GM19467 (cell line): ENCODE data around the gene PTPRCAP.

Experiments used
- ATAC-seq: cut with Tn5 transposase; IDR thresholded peaks from one replicate; pipeline ENCODE4 v1.9.1; 2021; ENCODE audit warnings: mild to moderate bottlenecking, moderate library complexity; ENCODE audit not compliant: unreplicated experiment

The PTPRCAP gene

GRCh38 chr11:67441731-67442351 is 4.4 kb upstream of the PTPRCAP start:
- no peak for ATAC-seq

DNA sequence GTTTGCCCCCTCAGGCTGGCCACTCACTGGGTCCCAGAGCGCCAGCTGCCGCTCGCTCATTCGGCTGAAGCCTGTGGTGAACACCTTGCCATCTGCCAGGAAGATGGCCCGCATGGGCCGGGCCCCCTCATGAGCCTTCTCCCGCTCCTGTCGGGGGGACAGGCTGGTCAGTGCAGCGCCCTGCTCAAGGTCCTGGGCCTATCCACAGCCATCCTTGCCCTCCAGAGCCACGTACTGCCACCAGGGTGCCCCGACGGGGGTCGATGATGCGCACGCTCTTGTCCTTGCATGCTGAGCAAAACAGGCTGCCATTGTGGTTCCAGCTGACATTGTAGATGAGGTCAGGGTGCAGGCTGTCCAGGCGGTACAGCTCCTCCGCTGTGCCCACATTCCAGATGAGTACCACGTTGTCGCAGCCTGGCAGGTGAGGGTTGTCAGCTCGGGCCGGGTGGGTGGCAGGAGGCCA is 3.6 kb upstream of the PTPRCAP start:
- no peak for ATAC-seq

DNA sequence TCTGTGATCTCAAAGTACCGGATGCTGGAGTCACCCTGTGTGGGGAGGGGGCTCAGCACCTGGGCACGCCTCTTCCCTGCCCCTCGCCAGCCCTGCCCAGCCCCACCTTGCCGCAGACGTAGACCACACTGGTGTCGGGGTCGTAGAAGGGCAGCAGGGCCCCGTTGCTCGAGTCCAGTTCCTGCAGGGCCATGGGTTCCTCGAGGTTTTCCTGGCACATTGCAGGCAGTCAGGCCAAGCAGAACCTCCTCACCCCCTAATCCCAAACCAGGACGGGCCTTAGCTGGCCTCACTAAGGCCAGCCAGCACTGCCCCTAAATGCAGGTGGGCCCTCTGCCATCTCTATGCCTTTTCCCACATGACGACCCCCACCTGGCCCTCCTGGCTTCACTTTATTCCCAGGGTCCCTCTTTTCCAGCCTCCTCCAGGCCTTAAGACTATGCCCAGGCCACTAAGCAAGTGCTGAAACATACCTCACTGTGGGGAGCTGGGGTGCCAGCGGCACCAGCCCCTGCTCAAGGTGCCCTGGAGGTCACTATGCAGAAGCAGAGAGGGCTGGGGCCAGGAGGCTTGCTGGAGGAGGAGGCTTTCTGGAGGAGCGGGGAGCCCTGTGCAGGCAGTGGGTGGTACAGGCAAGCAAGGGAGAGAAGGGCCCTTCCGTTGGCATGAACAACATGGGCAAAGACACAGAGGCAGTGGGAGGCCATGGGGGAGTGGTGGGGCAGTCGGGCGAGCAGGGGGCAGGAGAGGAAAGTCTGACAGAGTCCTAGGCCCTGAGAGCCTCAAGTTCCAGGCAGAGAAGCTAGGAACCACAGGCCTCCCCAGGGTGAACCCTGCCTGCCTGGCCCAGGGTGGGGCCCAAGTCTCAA is 3.0 kb upstream of the PTPRCAP start:
- no peak for ATAC-seq

- ATAC-seq = no peak
Observed at GRCh38 chr11:67439321-67440228, 2.1 kb upstream of the PTPRCAP start.

DNA sequence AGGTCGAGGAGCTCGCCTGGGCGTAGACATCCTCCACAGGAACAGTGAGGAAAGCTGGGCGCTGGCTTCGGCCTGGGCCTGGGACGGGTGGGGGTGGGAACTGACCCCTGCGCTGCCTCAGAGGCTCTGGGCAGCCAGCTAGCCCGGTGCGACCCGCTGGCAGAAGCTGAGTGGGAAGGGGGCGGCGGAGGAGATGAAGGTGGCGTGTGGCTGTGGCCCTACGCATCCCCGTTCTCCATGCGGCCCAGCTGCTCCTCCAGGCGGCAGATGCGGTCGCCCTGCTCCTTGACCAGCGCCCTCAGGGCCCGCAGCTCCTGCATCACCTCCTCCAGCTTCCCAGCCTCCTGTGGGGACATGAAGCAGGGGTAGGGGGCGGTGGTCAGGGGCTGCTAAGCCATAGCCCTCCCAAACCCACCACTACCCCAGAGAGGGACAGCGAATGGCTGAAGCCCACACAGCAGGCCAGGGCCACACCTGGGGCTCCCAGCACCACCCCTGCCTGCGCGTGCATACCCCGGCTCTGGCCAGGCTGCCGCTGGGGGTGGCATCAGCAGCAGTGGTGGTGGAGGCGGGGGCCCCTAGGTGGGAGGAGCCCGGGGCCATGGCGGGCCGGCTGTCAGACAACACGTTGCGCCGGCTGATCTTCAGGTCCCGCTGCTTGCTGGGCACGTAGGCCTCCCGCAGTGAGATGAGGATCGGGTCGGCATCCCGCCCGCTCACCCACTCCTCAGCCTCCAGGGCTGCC is 848 bp upstream of the PTPRCAP start:
- no peak for ATAC-seq

GRCh38 chr11:67437809-67438157 is 301 bp upstream of the PTPRCAP start:
- ATAC-seq = no peak

GRCh38 chr11:67436459-67437081 is 912 bp downstream of the PTPRCAP start:
- ATAC-seq = no peak

DNA sequence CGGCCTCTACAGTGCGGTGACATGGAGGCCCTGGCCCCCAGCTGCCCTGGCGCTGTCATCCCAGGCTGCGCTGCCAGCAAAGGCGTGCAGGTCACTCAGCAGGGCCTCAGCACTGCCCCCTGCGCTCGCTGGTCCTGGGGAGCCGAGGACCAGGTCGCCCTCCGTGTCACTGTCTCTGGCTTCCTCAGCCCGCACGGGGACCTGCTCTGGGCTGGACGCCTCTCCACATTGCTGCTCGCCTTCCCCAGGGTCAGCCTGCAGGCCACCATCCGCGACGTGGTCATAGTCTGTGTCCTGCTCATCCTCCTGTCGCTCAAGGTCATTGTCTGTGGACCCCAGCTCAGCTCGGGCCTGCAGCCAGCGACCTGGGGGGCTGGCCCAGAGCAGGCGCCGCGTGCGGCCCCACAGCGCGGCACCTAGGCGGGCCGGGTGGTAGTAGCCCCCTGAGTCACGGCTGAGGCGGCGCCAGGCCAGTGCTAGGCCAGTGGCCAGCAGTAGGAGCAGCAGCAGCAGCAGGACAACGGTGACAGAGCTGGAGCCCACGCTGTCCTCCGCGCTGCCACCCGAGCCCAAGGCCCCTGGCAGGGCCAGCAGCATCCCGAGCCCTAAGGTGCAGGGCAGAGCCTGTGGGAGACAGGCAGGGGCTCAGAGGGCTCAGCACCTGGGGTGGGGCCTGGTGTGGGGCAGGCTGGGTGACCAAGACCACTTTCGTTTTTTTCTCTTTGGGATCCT is 1.6 kb downstream of the PTPRCAP start:
- ATAC-seq = no peak

- ATAC-seq = no peak
Observed at GRCh38 chr11:67435031-67435726, 2.3 kb downstream of the PTPRCAP start.

DNA sequence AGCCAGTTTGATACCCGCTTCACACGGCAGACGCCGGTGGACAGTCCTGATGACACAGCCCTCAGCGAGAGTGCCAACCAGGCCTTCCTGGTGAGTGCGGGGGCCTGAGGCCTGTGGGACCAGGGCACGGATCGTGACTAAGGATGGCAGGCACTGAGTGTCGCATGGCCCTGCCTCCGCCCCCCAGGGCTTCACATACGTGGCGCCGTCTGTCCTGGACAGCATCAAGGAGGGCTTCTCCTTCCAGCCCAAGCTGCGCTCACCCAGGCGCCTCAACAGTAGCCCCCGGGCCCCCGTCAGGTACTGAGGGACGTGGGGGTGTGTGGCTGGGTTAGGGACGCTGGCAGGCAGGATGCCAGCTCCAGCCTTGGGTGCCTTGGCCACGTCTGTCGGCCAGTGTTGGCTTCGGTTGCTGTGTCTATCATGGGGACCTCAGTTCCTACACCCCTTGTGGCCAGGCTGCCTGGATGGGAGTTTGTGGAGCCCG is 3.0 kb downstream of the PTPRCAP start:
- ATAC-seq = no peak

DNA sequence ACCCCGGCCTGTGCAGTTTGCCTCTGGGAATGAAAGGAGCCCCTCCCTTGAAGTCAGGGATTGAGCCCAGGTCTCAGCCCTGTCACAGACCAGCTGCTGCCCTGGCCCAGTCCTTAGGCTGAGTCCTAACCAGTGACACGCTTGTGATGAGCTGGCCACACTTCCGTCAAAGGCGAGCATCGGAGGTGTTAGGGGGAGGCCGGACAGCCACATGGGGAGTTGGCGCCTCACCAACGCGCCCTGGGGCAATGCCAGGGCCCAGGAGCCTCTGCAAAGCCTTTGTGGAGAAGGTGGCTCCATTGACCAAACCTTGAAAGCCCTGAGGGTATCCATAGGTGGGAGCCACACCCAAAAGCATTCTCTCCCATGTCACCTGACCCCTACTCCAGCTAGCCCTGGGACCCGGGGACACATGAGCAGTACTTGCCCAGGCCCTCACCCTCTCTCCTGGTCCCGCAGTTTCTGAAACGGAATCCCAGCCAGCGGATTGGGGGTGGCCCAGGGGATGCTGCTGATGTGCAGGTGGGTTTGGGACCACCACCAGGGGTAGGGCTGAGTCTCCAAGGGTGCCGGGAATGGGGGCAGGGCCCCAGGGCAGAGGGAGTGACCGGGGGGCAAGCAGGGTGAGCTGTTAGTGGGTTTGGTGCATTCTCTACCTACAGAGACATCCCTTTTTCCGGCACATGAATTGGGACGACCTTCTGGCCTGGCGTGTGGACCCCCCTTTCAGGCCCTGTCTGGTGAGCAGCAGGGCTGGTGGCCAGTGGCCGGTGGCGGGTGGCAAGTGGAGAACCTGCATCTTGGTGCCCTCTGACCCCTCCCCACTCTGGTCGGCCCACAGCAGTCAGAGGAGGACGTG is 3.7 kb downstream of the PTPRCAP start:
- ATAC-seq = no peak

DNA sequence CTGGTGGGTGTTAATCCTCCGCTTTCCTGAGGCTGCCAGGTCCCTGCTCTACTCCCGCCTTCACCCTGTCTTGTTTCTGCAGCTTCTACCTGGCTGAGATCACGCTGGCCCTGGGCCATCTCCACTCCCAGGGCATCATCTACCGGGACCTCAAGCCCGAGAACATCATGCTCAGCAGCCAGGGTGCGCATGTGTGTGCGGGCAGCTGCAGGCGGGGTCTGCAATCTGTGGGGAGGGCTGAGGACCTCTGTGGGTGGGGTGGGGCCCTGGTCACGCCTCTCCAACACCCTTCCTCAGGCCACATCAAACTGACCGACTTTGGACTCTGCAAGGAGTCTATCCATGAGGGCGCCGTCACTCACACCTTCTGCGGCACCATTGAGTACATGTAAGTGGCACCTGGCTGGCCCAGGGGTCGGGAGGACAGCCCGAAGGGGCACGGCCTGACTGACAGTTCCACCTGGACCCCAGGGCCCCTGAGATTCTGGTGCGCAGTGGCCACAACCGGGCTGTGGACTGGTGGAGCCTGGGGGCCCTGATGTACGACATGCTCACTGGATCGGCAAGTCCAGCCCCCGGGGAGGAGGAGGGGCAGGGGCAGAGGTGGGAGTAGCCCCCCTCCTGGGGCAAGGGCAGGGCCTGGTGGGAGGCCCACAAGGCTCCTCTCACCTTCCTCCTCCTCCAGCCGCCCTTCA is 4.7 kb downstream of the PTPRCAP start:
- ATAC-seq = no peak

DNA sequence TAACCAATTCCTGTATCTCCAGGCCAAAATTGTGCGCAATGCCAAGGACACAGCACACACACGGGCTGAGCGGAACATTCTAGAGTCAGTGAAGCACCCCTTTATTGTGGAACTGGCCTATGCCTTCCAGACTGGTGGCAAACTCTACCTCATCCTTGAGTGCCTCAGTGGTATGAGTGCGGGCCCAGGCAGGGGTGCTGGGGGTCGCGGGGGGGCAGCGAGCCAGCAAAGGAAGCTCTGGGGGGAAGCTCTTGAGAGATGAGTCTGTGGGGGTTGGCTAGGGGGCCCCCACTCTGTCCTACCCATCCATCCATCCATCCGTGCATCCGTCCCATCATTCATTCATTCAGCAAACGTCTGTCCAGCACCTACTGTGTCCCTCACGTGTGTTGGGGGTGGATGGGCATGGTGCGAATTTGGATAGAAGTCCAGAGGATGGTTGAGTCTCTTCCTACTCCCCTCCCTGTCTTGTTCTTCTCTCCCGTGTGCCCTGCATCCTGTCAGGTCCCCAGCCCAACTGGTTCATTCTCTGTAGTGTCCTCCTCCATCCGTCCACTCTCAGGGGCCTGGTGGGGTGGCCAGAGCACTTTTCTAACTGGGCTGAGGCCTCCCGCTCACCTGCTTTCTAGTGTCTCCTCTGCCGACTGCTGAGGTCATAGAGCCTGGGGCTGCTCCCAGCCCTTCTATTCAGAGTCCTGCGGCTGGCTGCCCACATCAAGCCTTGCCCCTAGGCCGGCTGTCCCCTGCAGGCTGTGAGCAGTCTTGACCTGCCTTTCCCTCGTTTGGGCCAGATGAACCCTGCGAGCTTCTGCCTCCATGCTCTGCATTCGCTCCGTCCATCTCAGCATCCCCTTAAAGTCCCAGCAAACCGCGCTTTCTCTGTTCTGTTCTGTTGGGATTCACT is 5.9 kb downstream of the PTPRCAP start:
- ATAC-seq = no peak

DNA sequence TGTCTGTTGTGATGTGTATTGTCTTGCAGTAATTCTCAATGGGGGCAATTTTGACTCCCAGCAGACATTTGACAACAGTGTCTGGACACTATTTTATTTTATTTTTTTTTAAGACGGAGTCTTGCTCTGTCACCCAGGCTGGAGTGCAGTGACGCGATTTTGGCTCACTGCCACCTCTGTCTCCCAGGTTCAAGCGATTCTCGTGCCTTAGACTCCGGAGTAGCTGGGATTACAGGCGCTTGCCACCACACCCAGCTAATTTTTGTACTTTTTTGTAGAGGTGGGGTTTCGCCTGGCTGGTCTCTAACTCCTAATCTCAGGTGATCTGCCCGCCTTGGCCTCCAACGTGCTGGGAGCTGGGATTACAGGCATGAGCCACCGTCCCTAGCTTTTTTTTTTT is 7.8 kb downstream of the PTPRCAP start:
- ATAC-seq = no peak

GRCh38 chr11:67429038-67429668 is 8.3 kb downstream of the PTPRCAP start:
- ATAC-seq = no peak
